GM18502 (cell line): ENCODE results near the gene CARD10.
"Not testable (repeated sequence)": the region's sequence is repeated elsewhere in the genome, so short reads cannot be mapped to it uniquely, and the experiment has no call there.

Experiments
- ATAC-seq: cut with Tn5 transposase; IDR thresholded peaks from one replicate; pipeline ENCODE4 v1.9.1; 2021; ENCODE audit warnings: mild to moderate bottlenecking; ENCODE audit not compliant: unreplicated experiment, poor library complexity

Gene CARD10

GRCh38 chr22:37529652-37530345 is 10.6 kb upstream of the CARD10 start:
- no peak for ATAC-seq

- not testable (repeated sequence) for ATAC-seq
Observed at GRCh38 chr22:37527952-37528351, 8.7 kb upstream of the CARD10 start.

GRCh38 chr22:37527081-37527752 is 8.0 kb upstream of the CARD10 start:
- ATAC-seq = not testable (repeated sequence)

- ATAC-seq = no peak
Observed at GRCh38 chr22:37526376-37526775, 7.2 kb upstream of the CARD10 start.

GRCh38 chr22:37525746-37526350 is 6.6 kb upstream of the CARD10 start:
- no peak for ATAC-seq

- no peak for ATAC-seq
Observed at GRCh38 chr22:37525073-37525745, 6.0 kb upstream of the CARD10 start.

- no peak for ATAC-seq
Observed at GRCh38 chr22:37522482-37522881, 3.3 kb upstream of the CARD10 start.

GRCh38 chr22:37521236-37521739 is 2.1 kb upstream of the CARD10 start:
- no peak for ATAC-seq

GRCh38 chr22:37520776-37521191 is 1.6 kb upstream of the CARD10 start:
- ATAC-seq = no peak

- ATAC-seq = no peak
Observed at GRCh38 chr22:37518509-37519267, 527 bp downstream of the CARD10 start.

- no peak for ATAC-seq
Observed at GRCh38 chr22:37517826-37518450, 1.3 kb downstream of the CARD10 start.

GRCh38 chr22:37516456-37516855 is 2.8 kb downstream of the CARD10 start:
- ATAC-seq = no peak

- no peak for ATAC-seq
Observed at GRCh38 chr22:37515901-37516300, 3.3 kb downstream of the CARD10 start.

GRCh38 chr22:37514526-37515051 is 4.6 kb downstream of the CARD10 start:
- ATAC-seq = no peak

GRCh38 chr22:37511395-37512104 is 7.7 kb downstream of the CARD10 start:
- ATAC-seq = no peak

- ATAC-seq = no peak
Observed at GRCh38 chr22:37510091-37510490, 9.1 kb downstream of the CARD10 start.

GRCh38 chr22:37509059-37509860 is 10.0 kb downstream of the CARD10 start:
- ATAC-seq = no peak

- ATAC-seq = no peak
Observed at GRCh38 chr22:37508431-37508992, 10.7 kb downstream of the CARD10 start.
